Measurements from ENCODE around the gene OPTC. TPM values are rescaled to one million over a fixed set of nuclear protein-coding genes. Genes with fewer than 3 reads are reported as not detected.

The OPTC gene
- total and polyA plus RNA-seq, 2 donors (not counting 1 experiment from before 2014, with no cell fraction given) = not detected

DNA sequence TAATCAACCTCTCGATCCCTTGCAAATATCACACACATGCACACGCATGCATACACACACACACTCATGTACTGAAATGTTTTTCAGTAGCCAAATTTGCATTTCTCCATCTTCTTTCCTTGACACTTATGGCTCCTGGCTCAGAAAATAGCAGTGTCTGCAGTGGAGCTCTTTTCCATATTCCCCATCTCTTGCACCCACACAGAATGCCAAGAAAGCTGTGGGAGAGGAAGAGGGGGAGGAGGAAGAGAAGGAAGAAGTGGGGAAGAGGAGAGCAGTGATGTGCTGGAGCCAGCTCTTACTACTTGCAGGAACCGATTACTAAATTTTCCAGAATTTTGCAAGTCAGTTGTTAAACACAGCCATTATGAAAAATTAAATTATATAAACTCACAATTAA is 9.9 kb downstream of the OPTC start:
- Mint-ChIP-seq H3K4me3 (no peak overlapping the region), H3K27ac (no peak overlapping the region), H3K4me1 (peaks cover 2% of the 10 kb centered on the region), H3K27me3 (peaks cover 16% of the 10 kb centered on the region), H3K9me3 (ENCODE audit: insufficient read depth) (no peaks in the 10 kb centered on the region)
- 96% methylated on average over 2 of the region's 3 CpGs for WGBS (ENCODE audit: insufficient coverage)
- Histone ChIP-seq H2AFZ (ENCODE audit: insufficient read depth, low read depth, low read length, poor library complexity, severe bottlenecking) (no peak overlapping the region), H3K9me3 (ENCODE audit: control extremely low read depth in 1 of 3, control insufficient read depth in 2 of 3, insufficient read depth in 1 of 3, low read length in 2 of 3) (no peaks in the 10 kb centered on the region), H4K20me1 (ENCODE audit: control insufficient read depth, insufficient read depth, low read length, poor library complexity, severe bottlenecking) (no peaks in the 10 kb centered on the region), H3K4me2 (replicated peaks; ENCODE audit: low read depth, low read length, poor library complexity, severe bottlenecking) (no peak overlapping the region), H3K4me1 (ENCODE audit: control insufficient read depth in 2 of 2, insufficient read depth in 2 of 2, low read length in 2 of 2) (no peaks in the 10 kb centered on the region), H3K79me2 (ENCODE audit: control insufficient read depth, insufficient read depth, low read length) (no peaks in the 10 kb centered on the region), H3K27ac (ENCODE audit: low read length in 2 of 2) (no peak overlapping the region), H3K4me3 (ENCODE audit: control extremely low read depth in 1 of 5, extremely low read depth in 1 of 5, insufficient read depth in 1 of 5, low read depth in 2 of 5, low read length in 4 of 5) (no peak overlapping the region), H3K36me3 (replicated peaks in 1 of 2; ENCODE audit: control extremely low read depth in 1 of 2, control insufficient read depth in 1 of 2, extremely low read depth in 1 of 2, insufficient read depth in 2 of 2, low read length in 1 of 2) (no peaks in the 10 kb centered on the region), H3K27me3 (replicated peaks in 1 of 4; ENCODE audit: control extremely low read depth in 1 of 4, control insufficient read depth in 3 of 4, insufficient read depth in 4 of 4, low read length in 3 of 4) (peaks cover 0 to 7% (median 0%) of the 10 kb centered on the region in 4 experiments), H3K9ac (ENCODE audit: low read length) (no peak overlapping the region)
- ATAC-seq (ENCODE audit: low read depth) (no peak), DNase-seq (no peak)
- TF ChIP-seq EZH2 (IDR thresholded peaks at IDR 0.05; ENCODE audit: borderline replicate concordance, insufficient read depth, low read depth, low read length, poor library complexity, severe bottlenecking) (no peak), CTCF (IDR thresholded peaks at IDR 0.05) (no peak)
- ChIA-PET POLR2A (no interaction called here), CTCF (interaction anchor here (0.8 to 10.8 kb wide), 26 partner anchors 10 to 625 kb away, joined by 3 to 267 read pairs (median 5); partner anchors contain the start of genes ATP2B4 and OPTC)
- intact Hi-C loops (cut with micrococcal nuclease) = loop anchor here (2.0 to 10.0 kb wide), 4 partner anchors 121 to 861 kb away; no protein-coding TSS in a partner anchor

DNA sequence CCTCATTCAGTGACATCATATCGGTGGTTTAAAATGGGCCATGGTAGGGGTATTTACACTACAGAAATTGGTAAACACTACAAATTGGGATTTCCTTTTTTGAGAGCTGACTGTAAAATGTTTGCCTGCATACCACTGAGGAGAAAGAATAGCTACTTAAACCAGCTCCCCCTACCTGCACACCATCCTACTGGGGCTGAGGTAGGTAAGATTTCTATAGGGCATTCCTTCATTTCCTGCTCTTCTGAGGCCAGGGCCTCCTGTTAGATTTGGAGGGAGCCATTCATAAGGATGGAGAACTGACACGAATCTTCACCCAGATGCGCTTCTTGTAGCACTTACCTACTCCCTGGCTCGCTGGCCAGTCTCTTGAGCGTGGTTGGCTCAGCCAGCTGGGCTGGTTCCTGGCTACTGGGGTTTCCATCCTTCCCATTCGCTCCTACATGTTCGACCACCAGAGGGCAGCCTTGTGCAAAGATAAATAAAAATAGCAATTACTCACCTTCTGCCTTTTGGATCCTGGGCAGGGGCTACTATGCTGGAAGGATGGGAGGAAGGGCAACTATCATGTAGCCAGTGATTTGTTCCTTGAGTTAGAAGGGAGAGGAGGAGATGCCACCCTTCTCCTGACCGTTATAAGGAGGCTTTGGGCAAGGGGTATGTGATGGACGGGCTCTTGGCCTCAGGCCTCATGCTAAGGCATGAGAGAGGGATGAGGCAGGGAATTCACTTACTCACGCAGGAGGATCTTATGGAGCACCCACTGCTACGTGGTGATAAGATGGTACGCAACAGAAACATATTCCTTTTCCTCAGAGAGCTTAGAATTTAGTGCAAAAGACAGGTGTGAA is 10.7 kb downstream of the OPTC start:
- CTCF ChIA-PET = interaction anchor here (0.6 to 10.8 kb wide), 35 partner anchors 9 to 624 kb away, joined by 3 to 267 read pairs (median 4); partner anchors contain the start of genes ATP2B4, OPTC and SNRPE
- Histone ChIP-seq H4K20me1 (ENCODE audit: control insufficient read depth, insufficient read depth, low read length, poor library complexity, severe bottlenecking) (no peaks in the 10 kb centered on the region), H3K27me3 (replicated peaks in 1 of 4; ENCODE audit: control extremely low read depth in 1 of 4, control insufficient read depth in 3 of 4, insufficient read depth in 4 of 4, low read length in 3 of 4) (peaks cover 0 to 7% (median 0%) of the 10 kb centered on the region in 4 experiments), H3K36me3 (replicated peaks in 1 of 2; ENCODE audit: control extremely low read depth in 1 of 2, control insufficient read depth in 1 of 2, extremely low read depth in 1 of 2, insufficient read depth in 2 of 2, low read length in 1 of 2) (no peaks in the 10 kb centered on the region), H3K27ac (ENCODE audit: low read length in 2 of 2) (no peak overlapping the region), H2AFZ (ENCODE audit: insufficient read depth, low read depth, low read length, poor library complexity, severe bottlenecking) (no peak overlapping the region), H3K79me2 (ENCODE audit: control insufficient read depth, insufficient read depth, low read length) (no peaks in the 10 kb centered on the region), H3K9ac (ENCODE audit: low read length) (no peak overlapping the region), H3K4me3 (ENCODE audit: control extremely low read depth in 1 of 5, extremely low read depth in 1 of 5, insufficient read depth in 1 of 5, low read depth in 2 of 5, low read length in 4 of 5) (no peak overlapping the region), H3K9me3 (ENCODE audit: control extremely low read depth in 1 of 3, control insufficient read depth in 2 of 3, insufficient read depth in 1 of 3, low read length in 2 of 3) (no peaks in the 10 kb centered on the region), H3K4me2 (replicated peaks; ENCODE audit: low read depth, low read length, poor library complexity, severe bottlenecking) (no peak overlapping the region), H3K4me1 (ENCODE audit: control insufficient read depth in 2 of 2, insufficient read depth in 2 of 2, low read length in 2 of 2) (no peaks in the 10 kb centered on the region)
- no peak overlapping the region for H3K27ac Mint-ChIP-seq
- H3K9me3 Mint-ChIP-seq (ENCODE audit: insufficient read depth) = no peaks in the 10 kb centered on the region
- 26% methylated on average over 6 of the region's 12 CpGs for WGBS (ENCODE audit: insufficient coverage)
- DNase-seq = peak; percentile 80
- H3K27me3 Mint-ChIP-seq = peaks cover 16% of the 10 kb centered on the region
- peak; percentile 93 for TF ChIP-seq CTCF (IDR thresholded peaks at IDR 0.05)
- no peak for TF ChIP-seq EZH2 (IDR thresholded peaks at IDR 0.05; ENCODE audit: borderline replicate concordance, insufficient read depth, low read depth, low read length, poor library complexity, severe bottlenecking)
- intact Hi-C loops (cut with micrococcal nuclease) = loop anchor here (2.0 to 10.0 kb wide), 4 partner anchors 120 to 860 kb away; no protein-coding TSS in a partner anchor
- peaks cover 2% of the 10 kb centered on the region for H3K4me1 Mint-ChIP-seq
- no peak overlapping the region for H3K4me3 Mint-ChIP-seq
- ATAC-seq (ENCODE audit: low read depth) = peak; percentile 72
- POLR2A ChIA-PET = no interaction called here

All from B cell (primary cell).